ENCODE data around the gene A2M.

DNA sequence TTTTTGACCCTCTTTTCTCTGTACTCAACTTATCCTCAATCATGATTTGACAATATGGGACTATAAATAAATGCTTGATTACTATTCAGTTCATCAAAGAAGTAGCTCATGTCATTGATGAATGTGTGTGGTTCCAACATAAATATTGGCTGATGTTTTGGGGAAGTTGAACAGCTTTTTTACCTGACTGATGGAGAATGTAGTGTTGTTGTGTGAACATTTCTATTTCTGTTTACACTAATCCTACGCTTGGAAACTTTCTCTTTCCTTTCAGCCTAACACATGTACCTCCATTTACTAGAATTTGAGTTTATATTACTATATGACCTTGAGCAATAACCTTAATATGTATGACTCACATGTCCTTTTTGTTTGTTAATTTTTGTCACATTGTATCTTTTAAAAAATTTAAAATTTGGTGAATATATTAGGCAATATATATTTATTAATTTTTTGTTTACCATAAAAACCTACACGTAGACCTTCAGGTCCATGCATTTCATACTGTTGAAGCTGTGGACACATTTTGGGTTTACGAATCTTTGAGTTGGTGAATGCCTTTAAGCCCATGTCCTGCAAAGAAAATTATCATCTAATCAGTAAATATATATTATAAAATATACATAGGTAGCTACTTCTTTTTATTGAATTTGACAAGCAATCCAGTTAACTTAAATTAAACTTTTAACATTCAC lies 21.1 kb downstream of the A2M start:
- TF ChIP-seq POLR2A (IDR thresholded peaks at IDR 0.05; ENCODE audit: low read depth, low read length) (no peak), POLR2AphosphoS5 (IDR thresholded peaks at IDR 0.05; ENCODE audit: low read depth, low read length) (no peak), TAF1 (IDR thresholded peaks at IDR 0.05; ENCODE audit: low read depth, low read length) (no peak), SPI1 (IDR thresholded peaks at IDR 0.05; ENCODE audit: low read depth, low read length) (no peak), POU2F2 (IDR thresholded peaks at IDR 0.05; ENCODE audit: low read depth, low read length) (no peak)

Data from GM12891 (cell line).